ENCODE measurements around the gene IFIT3. TPM values are rescaled to one million over a fixed set of nuclear protein-coding genes. Genes with fewer than 3 reads are reported as not detected.
"Not testable (repeated sequence)": the region's sequence is repeated elsewhere in the genome, so short reads cannot be mapped to it uniquely, and the experiment has no call there.

Gene IFIT3
- total RNA-seq, 3 donors from 2014 or later: 5.8 to 12.7 (median 11.2) TPM

DNA sequence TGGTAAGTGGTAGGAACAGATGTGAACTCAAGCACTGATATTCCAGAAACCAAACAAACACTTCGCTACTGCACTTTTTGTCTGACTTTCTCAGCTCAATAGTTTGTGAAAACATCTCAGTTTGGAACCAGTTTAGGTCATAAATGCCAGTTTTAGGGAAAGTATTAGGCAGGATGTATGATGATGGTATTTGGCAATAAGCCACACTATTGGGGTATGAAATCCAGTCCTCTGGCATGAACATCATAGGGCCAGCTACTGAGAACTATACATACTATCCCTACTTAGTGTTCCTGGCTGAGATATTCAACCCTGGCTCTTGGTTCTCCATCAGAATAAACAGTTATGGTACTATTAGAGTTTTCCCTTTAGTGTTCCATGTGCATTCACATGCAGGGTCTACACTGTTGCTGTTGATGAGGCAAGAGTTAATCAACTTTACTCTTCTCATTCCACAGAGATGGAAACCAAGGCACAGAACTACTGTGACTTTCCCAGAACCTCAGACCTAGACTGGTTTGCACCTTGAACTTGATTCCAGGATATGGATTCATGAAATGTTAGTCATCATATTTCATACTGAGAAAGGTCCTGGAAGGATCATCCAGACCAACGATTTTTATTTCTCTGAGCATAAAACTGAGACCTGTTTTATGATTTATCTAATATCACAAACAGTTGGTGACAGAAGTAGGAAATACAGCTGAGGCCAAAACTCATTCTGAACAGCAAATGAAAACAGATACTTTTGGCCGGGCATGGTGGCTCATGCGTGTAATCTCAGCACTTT is 46.0 kb upstream of the IFIT3 start:
- ATAC-seq: peak; percentile 40
- Histone ChIP-seq H3K36me3 (ENCODE audit: low read depth) (no peaks in the 10 kb centered on the region), H3K9me3 (no peaks in the 10 kb centered on the region), H3K4me1 (ENCODE audit: low read depth) (no peaks in the 10 kb centered on the region), H3K4me3 (no peak overlapping the region)
- DNase-seq: no peak
- TF ChIP-seq, protein P1, sequence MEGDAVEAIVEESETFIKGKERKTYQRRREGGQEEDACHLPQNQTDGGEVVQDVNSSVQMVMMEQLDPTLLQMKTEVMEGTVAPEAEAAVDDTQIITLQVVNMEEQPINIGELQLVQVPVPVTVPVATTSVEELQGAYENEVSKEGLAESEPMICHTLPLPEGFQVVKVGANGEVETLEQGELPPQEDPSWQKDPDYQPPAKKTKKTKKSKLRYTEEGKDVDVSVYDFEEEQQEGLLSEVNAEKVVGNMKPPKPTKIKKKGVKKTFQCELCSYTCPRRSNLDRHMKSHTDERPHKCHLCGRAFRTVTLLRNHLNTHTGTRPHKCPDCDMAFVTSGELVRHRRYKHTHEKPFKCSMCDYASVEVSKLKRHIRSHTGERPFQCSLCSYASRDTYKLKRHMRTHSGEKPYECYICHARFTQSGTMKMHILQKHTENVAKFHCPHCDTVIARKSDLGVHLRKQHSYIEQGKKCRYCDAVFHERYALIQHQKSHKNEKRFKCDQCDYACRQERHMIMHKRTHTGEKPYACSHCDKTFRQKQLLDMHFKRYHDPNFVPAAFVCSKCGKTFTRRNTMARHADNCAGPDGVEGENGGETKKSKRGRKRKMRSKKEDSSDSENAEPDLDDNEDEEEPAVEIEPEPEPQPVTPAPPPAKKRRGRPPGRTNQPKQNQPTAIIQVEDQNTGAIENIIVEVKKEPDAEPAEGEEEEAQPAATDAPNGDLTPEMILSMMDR (IDR thresholded peaks at IDR 0.05): no peak
- intact Hi-C loops (cut with DNase I, micrococcal nuclease): no loop called here

DNA sequence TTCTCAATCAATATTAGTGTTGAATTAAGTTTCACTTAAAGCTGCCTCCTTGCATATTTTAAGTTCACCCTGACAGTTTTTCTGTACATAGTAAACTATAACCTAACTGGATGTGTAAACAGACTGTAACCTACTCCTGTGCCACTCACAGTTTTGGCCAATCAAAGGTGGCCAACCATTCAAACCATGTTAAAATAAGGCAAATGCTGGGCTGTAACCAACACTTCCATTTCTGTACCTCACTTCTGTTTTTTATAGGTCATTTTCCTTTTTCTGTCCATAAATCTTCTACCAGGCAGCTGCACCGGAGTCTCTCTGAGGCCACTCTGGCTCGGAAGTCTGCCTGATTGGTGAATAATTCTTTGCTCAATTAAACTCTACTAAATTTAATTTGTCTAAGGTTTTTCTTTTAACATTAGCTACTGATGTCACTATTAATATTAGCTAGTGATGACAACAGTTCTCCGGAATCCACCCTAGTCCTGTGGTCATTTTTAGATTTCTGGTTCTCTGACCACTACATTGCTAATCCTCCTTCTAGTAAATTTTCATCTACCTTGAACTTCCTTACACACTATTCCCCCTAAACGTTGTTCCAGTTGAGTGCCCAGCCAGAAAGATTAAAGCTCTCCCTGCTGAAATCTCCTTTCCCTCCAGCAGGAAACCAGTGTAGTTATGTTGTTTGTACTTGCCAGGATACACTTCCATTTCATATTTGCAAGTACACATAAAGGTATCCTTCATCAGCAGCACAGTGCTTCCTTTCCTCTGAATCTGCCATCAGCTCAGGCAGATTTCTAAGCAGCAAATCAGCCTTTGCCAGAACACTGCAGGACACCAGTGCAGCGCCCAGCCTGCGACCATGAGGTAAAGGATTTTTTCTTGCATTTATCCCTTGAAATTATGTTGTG is 44.5 kb upstream of the IFIT3 start:
- H3K4me1 ChIP-seq (ENCODE audit: low read depth): no peaks in the 10 kb centered on the region
- no peak for ATAC-seq
- no peaks in the 10 kb centered on the region for H3K36me3 ChIP-seq (ENCODE audit: low read depth)
- TF ChIP-seq, protein P1 (IDR thresholded peaks at IDR 0.05): no peak
- no peak overlapping the region for H3K4me3 ChIP-seq
- no peak for DNase-seq
- H3K9me3 ChIP-seq: no peaks in the 10 kb centered on the region
- intact Hi-C loops (cut with DNase I, micrococcal nuclease): no loop called here

DNA sequence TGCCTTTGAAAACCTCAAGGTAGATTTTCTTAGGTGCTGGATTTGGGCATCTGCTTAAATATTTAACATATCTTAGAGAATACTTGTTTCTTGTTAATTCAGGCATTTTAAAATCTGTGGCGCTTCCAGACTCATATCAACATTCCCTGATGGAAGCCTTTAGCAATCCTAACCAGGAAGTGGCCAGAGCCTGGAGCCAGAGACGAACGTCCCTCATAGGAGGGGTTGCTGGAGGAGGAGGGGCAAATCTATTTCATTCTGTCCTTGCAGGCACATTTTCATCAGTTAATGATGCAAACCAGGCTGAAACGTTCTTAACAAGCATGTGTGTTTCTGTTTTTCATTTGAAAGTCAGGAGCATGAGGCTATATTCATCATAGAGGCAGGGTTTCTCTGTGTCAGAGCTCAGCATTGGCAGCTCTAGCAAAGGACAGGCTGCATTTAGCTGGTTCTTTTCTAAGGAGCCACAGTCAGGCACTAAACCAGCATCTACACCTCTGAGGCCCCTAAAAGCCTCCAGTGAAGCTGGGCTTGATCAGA is 43.8 kb upstream of the IFIT3 start:
- no peaks in the 10 kb centered on the region for H3K9me3 ChIP-seq
- no peak overlapping the region for H3K4me3 ChIP-seq
- ATAC-seq (peak; percentile 70), DNase-seq (peak in 1 of 3 donors; percentile 39)
- no peaks in the 10 kb centered on the region for H3K36me3 ChIP-seq (ENCODE audit: low read depth)
- intact Hi-C loops (cut with DNase I, micrococcal nuclease): no loop called here
- H3K4me1 ChIP-seq (ENCODE audit: low read depth): no peaks in the 10 kb centered on the region
- TF ChIP-seq, protein P1 (IDR thresholded peaks at IDR 0.05): no peak

DNA sequence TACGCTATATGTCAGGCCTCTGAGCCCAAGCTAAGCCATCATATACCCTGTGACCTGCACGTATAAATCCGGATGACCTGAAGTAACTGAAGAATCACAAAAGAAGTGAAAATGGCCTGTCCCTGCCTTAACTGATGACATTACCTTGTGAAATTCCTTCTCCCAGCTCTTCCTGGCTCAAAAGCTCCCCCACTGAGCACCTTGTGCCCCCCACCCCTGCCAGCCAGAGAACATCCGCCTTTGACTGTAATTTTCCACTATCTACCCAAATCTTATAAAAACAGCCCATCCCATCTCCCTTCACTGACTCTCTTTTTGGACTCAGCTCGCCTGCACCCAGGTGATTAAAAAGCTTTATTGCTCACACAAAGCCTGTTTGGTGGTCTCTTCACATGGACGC is 43.1 kb upstream of the IFIT3 start:
- ATAC-seq; H3K4me3 ChIP-seq; H3K4me1 ChIP-seq (ENCODE audit: low read depth); H3K9me3 ChIP-seq; H3K36me3 ChIP-seq (ENCODE audit: low read depth); intact Hi-C loops (cut with DNase I, micrococcal nuclease); DNase-seq: not testable (repeated sequence)

DNA sequence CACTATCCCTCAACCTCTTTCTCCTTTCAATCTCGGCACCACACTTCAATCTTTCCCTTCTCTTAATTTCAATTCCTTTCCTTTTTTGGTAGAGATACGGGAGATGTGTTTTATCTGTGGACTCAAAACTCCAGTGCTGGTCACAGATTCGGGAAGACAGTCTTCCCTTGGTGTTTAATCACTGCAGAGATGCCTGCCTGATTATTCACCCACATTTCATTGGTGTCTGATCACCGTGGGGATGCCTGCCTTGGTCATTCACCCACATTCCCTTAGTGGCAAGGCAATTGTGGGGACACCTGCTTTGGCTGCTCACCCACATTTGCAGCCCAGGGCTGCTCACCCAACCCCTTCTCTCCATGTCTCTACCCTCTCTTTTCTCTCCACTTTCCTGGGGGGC is 42.5 kb upstream of the IFIT3 start:
- ATAC-seq; DNase-seq; H3K4me1 ChIP-seq (ENCODE audit: low read depth); H3K36me3 ChIP-seq (ENCODE audit: low read depth); intact Hi-C loops (cut with DNase I, micrococcal nuclease); H3K9me3 ChIP-seq; H3K4me3 ChIP-seq: not testable (repeated sequence)

DNA sequence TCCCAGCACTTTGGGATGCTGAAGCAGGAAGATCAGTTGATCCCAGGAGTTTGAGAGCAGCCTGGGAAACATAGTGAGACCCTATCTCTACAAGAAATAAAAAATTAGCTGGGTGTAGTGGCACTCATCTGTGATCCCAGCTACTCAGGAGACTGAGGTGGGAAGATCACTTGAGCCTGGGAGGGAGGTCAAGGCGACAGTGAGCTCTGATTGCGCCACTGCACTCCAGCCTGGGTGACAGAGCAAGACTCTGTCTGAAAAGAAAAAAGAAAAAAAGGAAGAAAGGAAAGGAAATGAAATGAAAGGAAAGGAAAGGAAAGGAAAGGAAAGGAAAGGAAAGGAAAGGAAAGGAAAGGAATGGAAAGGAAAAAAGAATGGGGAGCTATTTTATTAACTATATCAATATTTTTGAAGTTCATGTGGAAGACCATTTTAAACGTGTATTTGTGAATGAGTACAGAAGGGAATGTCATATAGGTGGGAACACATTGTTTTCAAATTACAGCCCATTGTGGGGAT is 33.0 kb upstream of the IFIT3 start:
- intact Hi-C loops (cut with DNase I, micrococcal nuclease): no loop called here

More for the DNA sequence above, 33.0 kb upstream of the IFIT3 start:
- no peaks in the 10 kb centered on the region for H3K4me1 ChIP-seq (ENCODE audit: low read depth)
- no peaks in the 10 kb centered on the region for H3K9me3 ChIP-seq
- TF ChIP-seq, protein P1 (IDR thresholded peaks at IDR 0.05): no peak
- no peak for DNase-seq
- ATAC-seq: no peak
- H3K4me3 ChIP-seq: no peak overlapping the region
- H3K36me3 ChIP-seq (ENCODE audit: low read depth): no peaks in the 10 kb centered on the region

Data from mucosa of descending colon (tissue), 3 donors.